Ishikawa (cell line): ENCODE results near the gene ARL4C.

Source experiments
- CEBPB ChIP-seq: IDR thresholded peaks from 2 replicates; pipeline ENCODE4 v1.6.1; 2012
- CREB1 ChIP-seq: IDR thresholded peaks from 2 replicates; pipeline ENCODE4 v1.6.1; 2012; ENCODE audit warnings: low read depth
- EGR1 ChIP-seq: IDR thresholded peaks from 2 replicates; pipeline ENCODE4 v1.6.1; 2012
- EP300 ChIP-seq: IDR thresholded peaks from 2 replicates; pipeline ENCODE4 v1.6.1; 2012; ENCODE audit warnings: borderline replicate concordance
- FOXM1 ChIP-seq: IDR thresholded peaks from 2 replicates; pipeline ENCODE4 v1.6.1; 2012; ENCODE audit warnings: low read depth, borderline replicate concordance
- NFIC ChIP-seq: IDR thresholded peaks from 2 replicates; pipeline ENCODE4 v1.6.1; 2012
- RAD21 ChIP-seq: IDR thresholded peaks from 2 replicates; pipeline ENCODE4 v1.6.1; 2012; ENCODE audit warnings: low read depth
- TAF1 ChIP-seq: IDR thresholded peaks from 2 replicates; pipeline ENCODE4 v1.6.1; 2012; ENCODE audit warnings: low read depth, mild to moderate bottlenecking
- TCF12 ChIP-seq: IDR thresholded peaks from 2 replicates; pipeline ENCODE4 v1.6.1; 2012; ENCODE audit warnings: low read depth
- TEAD4 ChIP-seq: IDR thresholded peaks from 2 replicates; pipeline ENCODE4 v1.6.1; 2012
- YY1 ChIP-seq: IDR thresholded peaks from 2 replicates; pipeline ENCODE4 v1.6.1; 2012; ENCODE audit warnings: low read depth
- ZBTB7A ChIP-seq: IDR thresholded peaks from 2 replicates; pipeline ENCODE4 v1.6.1; 2012; ENCODE audit warnings: low read depth
- TF ChIP-seq, protein P1 (sequence below): IDR thresholded peaks from 2 replicates; pipeline ENCODE4 v1.6.1; 2012
- TF ChIP-seq, protein P2 (sequence below): IDR thresholded peaks from 2 replicates; pipeline ENCODE4 v1.6.1; 2012; ENCODE audit warnings: low read depth, mild to moderate bottlenecking
- TF ChIP-seq, protein P3 (sequence below): IDR thresholded peaks from 2 replicates; pipeline ENCODE4 v1.6.1; 2012

ARL4C gene

DNA sequence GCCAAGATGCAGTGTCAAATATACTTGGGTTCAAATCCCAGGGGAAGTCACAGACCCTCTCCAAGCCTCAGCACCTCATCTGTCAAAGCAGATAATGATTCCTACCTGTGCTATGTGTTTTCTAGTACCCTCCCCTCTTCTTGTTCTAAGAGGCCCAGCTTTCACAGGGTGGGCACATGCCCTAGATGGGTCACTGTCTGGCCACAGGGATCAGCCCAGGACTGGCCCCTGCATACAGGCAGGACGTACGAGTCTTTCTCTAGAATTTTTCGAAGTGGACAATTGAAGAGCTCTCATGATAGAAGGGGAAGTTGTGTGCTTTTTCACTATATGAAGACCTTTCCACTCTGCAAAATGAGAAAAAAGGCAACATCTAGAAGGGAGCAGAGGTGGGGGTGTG lies 22.2 kb downstream of the ARL4C start:
- TF ChIP-seq, protein P1, sequence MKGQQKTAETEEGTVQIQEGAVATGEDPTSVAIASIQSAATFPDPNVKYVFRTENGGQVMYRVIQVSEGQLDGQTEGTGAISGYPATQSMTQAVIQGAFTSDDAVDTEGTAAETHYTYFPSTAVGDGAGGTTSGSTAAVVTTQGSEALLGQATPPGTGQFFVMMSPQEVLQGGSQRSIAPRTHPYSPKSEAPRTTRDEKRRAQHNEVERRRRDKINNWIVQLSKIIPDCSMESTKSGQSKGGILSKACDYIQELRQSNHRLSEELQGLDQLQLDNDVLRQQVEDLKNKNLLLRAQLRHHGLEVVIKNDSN: no peak
- TF ChIP-seq ZBTB7A (no peak), TEAD4 (no peak), EGR1 (no peak), YY1 (no peak), FOXM1 (no peak), TCF12 (no peak), CREB1 (no peak), NFIC (no peak), CEBPB (no peak), EP300 (no peak), RAD21 (no peak), TAF1 (no peak)
- TF ChIP-seq, protein P2, sequence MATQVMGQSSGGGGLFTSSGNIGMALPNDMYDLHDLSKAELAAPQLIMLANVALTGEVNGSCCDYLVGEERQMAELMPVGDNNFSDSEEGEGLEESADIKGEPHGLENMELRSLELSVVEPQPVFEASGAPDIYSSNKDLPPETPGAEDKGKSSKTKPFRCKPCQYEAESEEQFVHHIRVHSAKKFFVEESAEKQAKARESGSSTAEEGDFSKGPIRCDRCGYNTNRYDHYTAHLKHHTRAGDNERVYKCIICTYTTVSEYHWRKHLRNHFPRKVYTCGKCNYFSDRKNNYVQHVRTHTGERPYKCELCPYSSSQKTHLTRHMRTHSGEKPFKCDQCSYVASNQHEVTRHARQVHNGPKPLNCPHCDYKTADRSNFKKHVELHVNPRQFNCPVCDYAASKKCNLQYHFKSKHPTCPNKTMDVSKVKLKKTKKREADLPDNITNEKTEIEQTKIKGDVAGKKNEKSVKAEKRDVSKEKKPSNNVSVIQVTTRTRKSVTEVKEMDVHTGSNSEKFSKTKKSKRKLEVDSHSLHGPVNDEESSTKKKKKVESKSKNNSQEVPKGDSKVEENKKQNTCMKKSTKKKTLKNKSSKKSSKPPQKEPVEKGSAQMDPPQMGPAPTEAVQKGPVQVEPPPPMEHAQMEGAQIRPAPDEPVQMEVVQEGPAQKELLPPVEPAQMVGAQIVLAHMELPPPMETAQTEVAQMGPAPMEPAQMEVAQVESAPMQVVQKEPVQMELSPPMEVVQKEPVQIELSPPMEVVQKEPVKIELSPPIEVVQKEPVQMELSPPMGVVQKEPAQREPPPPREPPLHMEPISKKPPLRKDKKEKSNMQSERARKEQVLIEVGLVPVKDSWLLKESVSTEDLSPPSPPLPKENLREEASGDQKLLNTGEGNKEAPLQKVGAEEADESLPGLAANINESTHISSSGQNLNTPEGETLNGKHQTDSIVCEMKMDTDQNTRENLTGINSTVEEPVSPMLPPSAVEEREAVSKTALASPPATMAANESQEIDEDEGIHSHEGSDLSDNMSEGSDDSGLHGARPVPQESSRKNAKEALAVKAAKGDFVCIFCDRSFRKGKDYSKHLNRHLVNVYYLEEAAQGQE: no peak
- TF ChIP-seq, protein P3, sequence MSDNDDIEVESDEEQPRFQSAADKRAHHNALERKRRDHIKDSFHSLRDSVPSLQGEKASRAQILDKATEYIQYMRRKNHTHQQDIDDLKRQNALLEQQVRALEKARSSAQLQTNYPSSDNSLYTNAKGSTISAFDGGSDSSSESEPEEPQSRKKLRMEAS: no peak

DNA sequence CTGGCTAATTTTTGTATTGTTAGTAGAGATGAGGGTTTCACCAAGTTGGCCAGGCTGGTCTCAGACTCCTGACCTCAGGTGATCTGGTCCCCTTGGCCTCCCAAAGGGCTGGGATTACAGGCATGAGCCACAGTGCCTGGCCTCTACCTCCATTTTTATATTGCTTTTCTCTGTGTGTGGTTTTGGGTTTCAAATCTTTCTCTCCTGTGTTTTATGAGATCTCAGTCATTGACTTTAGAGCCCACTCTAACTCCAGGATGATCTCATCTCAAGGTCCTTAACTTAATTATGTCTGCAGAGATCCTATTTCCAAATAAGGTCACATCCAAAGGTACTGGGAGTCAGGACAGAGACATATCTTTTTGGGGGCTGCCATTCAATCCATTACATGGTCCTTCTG lies 24.7 kb downstream of the ARL4C start:
- TF ChIP-seq CEBPB (no peak), ZBTB7A (no peak), NFIC (no peak), EGR1 (no peak), TCF12 (no peak), TEAD4 (no peak), CREB1 (no peak), EP300 (no peak), YY1 (no peak), FOXM1 (no peak), TAF1 (no peak), RAD21 (no peak)
- TF ChIP-seq, protein P1: no peak
- TF ChIP-seq, protein P2: no peak
- TF ChIP-seq, protein P3: no peak

DNA sequence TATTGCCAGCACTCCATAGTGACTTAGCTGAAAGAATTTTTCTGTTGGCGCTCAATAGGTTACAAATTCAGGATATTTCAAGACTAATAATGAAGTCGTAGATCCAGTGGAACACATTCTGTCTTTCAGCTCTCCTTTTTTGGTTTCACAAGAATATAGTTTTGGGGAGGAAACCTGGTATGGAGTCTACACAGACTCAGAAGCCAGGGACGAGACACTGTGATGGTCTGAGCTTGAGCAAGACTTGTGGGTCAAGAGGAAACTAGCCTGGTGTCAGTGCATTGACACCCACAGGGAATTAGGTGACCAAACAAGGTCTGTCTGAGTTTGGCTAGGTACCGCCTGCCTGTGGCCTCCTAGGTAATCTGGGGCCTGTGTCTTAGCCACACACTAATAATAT lies 26.9 kb downstream of the ARL4C start:
- no peak for TF ChIP-seq RAD21
- TF ChIP-seq CEBPB: no peak
- TF ChIP-seq, protein P3: no peak
- TF ChIP-seq, protein P2: no peak
- no peak for TF ChIP-seq EP300
- TF ChIP-seq ZBTB7A: no peak
- no peak for TF ChIP-seq TAF1
- no peak for TF ChIP-seq EGR1
- TF ChIP-seq TEAD4: no peak
- no peak for TF ChIP-seq NFIC

DNA sequence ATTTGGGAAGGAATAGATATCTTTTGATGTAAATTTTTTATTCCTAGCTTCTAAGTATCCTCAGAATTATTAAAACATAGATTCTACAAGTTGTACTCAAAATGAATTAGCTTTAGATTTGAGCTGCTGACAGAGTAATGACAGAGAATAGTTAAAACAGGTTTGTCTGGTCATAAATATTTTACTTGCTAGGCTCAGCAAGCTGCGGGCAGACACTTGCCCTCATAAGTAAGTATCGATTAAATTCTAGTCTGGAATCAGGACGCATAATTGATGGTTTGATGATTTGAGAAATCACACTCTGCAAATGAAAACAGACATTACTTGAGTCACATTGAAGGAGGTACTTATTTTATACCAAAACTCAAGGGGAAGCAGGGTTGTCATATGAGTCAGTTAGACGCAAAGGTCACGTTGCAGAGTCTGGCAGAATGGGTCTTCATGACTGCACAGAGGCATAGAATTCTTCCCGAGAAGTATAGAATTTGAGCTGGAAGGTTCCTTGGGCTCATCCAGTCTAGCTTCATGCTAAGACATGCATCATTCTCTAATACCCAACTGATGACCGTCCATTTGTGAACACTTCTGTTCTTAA lies 27.5 kb downstream of the ARL4C start:
- TF ChIP-seq, protein P3: no peak
- no peak for TF ChIP-seq ZBTB7A
- no peak for TF ChIP-seq CREB1
- TF ChIP-seq EP300: no peak
- TF ChIP-seq TCF12: no peak
- no peak for TF ChIP-seq YY1
- no peak for TF ChIP-seq FOXM1
